HCT116 (cell line): ENCODE measurements around the gene AGFG2. TPM values are rescaled to one million over a fixed set of nuclear protein-coding genes. Genes with fewer than 3 reads are reported as not detected.

Experiments
- ATAC-seq: fragments of 200-7000 bp; cut with Tn5 transposase; 2 replicates; pipeline ENCODE4 v1.9.1; 2020; ENCODE audit warnings: mild to moderate bottlenecking, moderate library complexity
- BruUV-seq: library from RNA; stranded (reverse); fragments of 400-500 nt; replicated peaks from 2 replicates; lab custom pipeline; 2021; lab: Mats Ljungman, UMichigan
- CTCF ChIA-PET: fragments of 300-600 bp; sonication (Branson Sonifier 250); formaldehyde crosslinking; loops from one replicate; lab custom pipeline; 2021; ENCODE audit warnings: antibody characterized with exemption; lab: Charles Lee
- POLR2A ChIA-PET: fragments of 300-600, 350-600 bp; sonication (Branson Sonifier 250); formaldehyde crosslinking; loops from one replicate; lab custom pipeline; 2021; ENCODE audit warnings: antibody characterized with exemption; lab: Charles Lee
- RAD21 ChIA-PET, 2 experiments: fragments of 300-600 bp; sonication (Branson Sonifier 250); formaldehyde crosslinking; loops; one replicate each; lab custom pipeline; 2023; ENCODE audit warnings: low total read pairs in 2 of 2; ENCODE audit not compliant: uncharacterized antibody in 2 of 2, unreplicated experiment in 2 of 2, low non-redundant PET in 1 of 2; lab: Charles Lee
- DNase-seq: peaks from one replicate; pipeline ENCODE4 v3.0.0-alpha.2; 2010; ENCODE audit warnings: low read depth, low spot score
- H2AFZ ChIP-seq: fragments of 200-600 bp; shearing (Covaris generic), sonication (generic); 2 replicates; pipeline ENCODE4 v1.6.1; 2017; ENCODE audit warnings: low read depth, mixed run types, mixed read lengths, antibody characterized with exemption, low read length; ENCODE audit not compliant: poor library complexity, severe bottlenecking
- H3K27ac ChIP-seq: 2 replicates; pipeline ENCODE4 v1.5.1; 2012; ENCODE audit warnings: low read depth, low read length
- H3K27me3 ChIP-seq: fragments of 200-600 bp; sonication (generic); 2 replicates; pipeline ENCODE4 v1.6.1; 2016; ENCODE audit warnings: mixed run types, low read length, mixed read lengths; ENCODE audit not compliant: insufficient read depth
- H3K36me3 ChIP-seq, 2 experiments: fragments of 200-500 bp in 1 of 2; fragments of 200-600 bp in 1 of 2; sonication (Bioruptor generic) in 1 of 2; sonication (generic) in 1 of 2; 2 replicates each; pipeline versions ENCODE4 v1.5.1 to v1.6.1; 2014 to 2016; ENCODE audit warnings: low read length in 2 of 2, inconsistent platforms in 1 of 2, mixed read lengths in 1 of 2, mixed run types in 1 of 2; ENCODE audit not compliant: insufficient read depth in 2 of 2, control insufficient read depth in 1 of 2
- H3K4me1 ChIP-seq, 2 experiments: fragments of 200-600 bp in 1 of 2; sonication (generic) in 1 of 2; 2 replicates each; pipeline versions ENCODE4 v1.5.1 to v1.6.1; 2012 to 2017; ENCODE audit warnings: low read length in 2 of 2, inconsistent platforms in 1 of 2, mild to moderate bottlenecking in 1 of 2, mixed read lengths in 1 of 2, mixed run types in 1 of 2, moderate library complexity in 1 of 2; ENCODE audit not compliant: insufficient read depth in 2 of 2, control insufficient read depth in 1 of 2
- H3K4me2 ChIP-seq: fragments of 200-600 bp; sonication (generic); 2 replicates; pipeline ENCODE4 v1.6.1; 2017; ENCODE audit warnings: mixed run types, low read length, mixed read lengths
- H3K4me3 ChIP-seq, 2 experiments: fragments of 200-600 bp in 1 of 2; sonication (generic) in 1 of 2; replicated peaks in 1 of 2; 2 replicates each; pipeline ENCODE4 v1.5.1; 2011 to 2016; ENCODE audit warnings: low read length in 2 of 2, control low read depth in 1 of 2, low read depth in 1 of 2, mild to moderate bottlenecking in 1 of 2, mixed read lengths in 1 of 2, mixed run types in 1 of 2
- H3K79me2 ChIP-seq: fragments of 200-600 bp; sonication (generic); 2 replicates; pipeline ENCODE4 v1.6.1; 2017; ENCODE audit warnings: mild to moderate bottlenecking, mixed run types, low read length, moderate library complexity, mixed read lengths; ENCODE audit not compliant: insufficient read depth
- H3K9ac ChIP-seq: fragments of 200-600 bp; sonication (generic); 2 replicates; pipeline ENCODE4 v1.6.1; 2016; ENCODE audit warnings: low read length, mixed read lengths
- H3K9me2 ChIP-seq: fragments of 200-600 bp; sonication (generic), shearing (Covaris generic); 2 replicates; pipeline ENCODE4 v1.6.1; 2017; ENCODE audit warnings: mixed run types, mild to moderate bottlenecking, moderate library complexity; ENCODE audit not compliant: insufficient read depth
- H3K9me3 ChIP-seq, 2 experiments: fragments of 200-500 bp in 1 of 2; fragments of 200-600 bp in 1 of 2; sonication (Bioruptor generic) in 1 of 2; sonication (generic) in 1 of 2; 2 replicates each; pipeline ENCODE4 v1.6.1; 2014 to 2017; ENCODE audit warnings: low read length in 2 of 2, mixed read lengths in 2 of 2, inconsistent platforms in 1 of 2, low read depth in 1 of 2, mild to moderate bottlenecking in 1 of 2, mixed run types in 1 of 2, moderate library complexity in 1 of 2; ENCODE audit not compliant: control insufficient read depth in 1 of 2, insufficient read depth in 1 of 2
- H4K20me1 ChIP-seq: fragments of 200-600 bp; sonication (generic), shearing (Covaris generic); 2 replicates; pipeline ENCODE4 v1.6.1; 2017; ENCODE audit warnings: mixed run types, mild to moderate bottlenecking, moderate library complexity; ENCODE audit not compliant: insufficient read depth
- CBX3 ChIP-seq: IDR thresholded peaks from 2 replicates; pipeline ENCODE4 v1.6.1; 2012; ENCODE audit warnings: low read depth
- EGR1 ChIP-seq: IDR thresholded peaks from 2 replicates; pipeline ENCODE4 v1.6.1; 2012; ENCODE audit warnings: low read depth
- EZH2 ChIP-seq: fragments of 200-600 bp; sonication (generic); IDR thresholded peaks from 2 replicates; pipeline ENCODE4 v1.6.1; 2017; ENCODE audit warnings: antibody characterized with exemption, mixed run types
- FOSL1 ChIP-seq: IDR thresholded peaks from 2 replicates; pipeline ENCODE4 v1.6.1; 2012; ENCODE audit warnings: low read depth
- JUND ChIP-seq: IDR thresholded peaks from 2 replicates; pipeline ENCODE4 v1.6.1; 2012
- RAD21 ChIP-seq: IDR thresholded peaks from 2 replicates; pipeline ENCODE4 v1.6.1; 2012; ENCODE audit warnings: low read depth, mild to moderate bottlenecking
- SIN3A ChIP-seq: IDR thresholded peaks from 2 replicates; pipeline ENCODE4 v1.6.1; 2012; ENCODE audit warnings: low read depth
- SP1 ChIP-seq: IDR thresholded peaks from 2 replicates; pipeline ENCODE4 v1.6.1; 2012; ENCODE audit warnings: low read depth
- YY1 ChIP-seq: IDR thresholded peaks from 2 replicates; pipeline ENCODE4 v1.6.1; 2011; ENCODE audit warnings: low read length, low read depth, moderate library complexity, mild to moderate bottlenecking; ENCODE audit not compliant: insufficient replicate concordance; ENCODE audit errors: extremely low read depth
- ZFX ChIP-seq: fragments of 450-650 bp; IDR thresholded peaks from 2 replicates; pipeline ENCODE4 v1.6.1; 2017
- ZNF274 ChIP-seq: fragments of 200-500 bp; sonication (Bioruptor generic); IDR thresholded peaks from 2 replicates; pipeline ENCODE4 v1.6.1; 2014; ENCODE audit warnings: mild to moderate bottlenecking, low read depth, low read length, inconsistent platforms
- intact Hi-C: fragments of 100-400 bp; cut with micrococcal nuclease; formaldehyde crosslinking; loops from 2 replicates; pipeline ENCODE4 v1.10.0; 2022
- total RNA-seq: library from RNA; stranded (reverse); gene quantifications from one replicate; pipeline ENCODE4 v1.2.1, GENCODE V29; 2021; ENCODE audit not compliant: unreplicated experiment
- TF ChIP-seq, protein P1 (sequence below): IDR thresholded peaks from 2 replicates; pipeline ENCODE4 v1.6.1; 2012
- TF ChIP-seq, protein P2 (sequence below): IDR thresholded peaks from 2 replicates; pipeline ENCODE4 v1.6.1; 2012

The AGFG2 gene
- total RNA-seq, 1 experiment from 2014 or later = 14.0 TPM

GRCh38 chr7:100575746-100576383 lies 36.9 kb downstream of the AGFG2 start:
- no peaks in the 10 kb centered on the region for H3K79me2 ChIP-seq
- no peak overlapping the region for H3K4me3 ChIP-seq
- H3K4me1 ChIP-seq = peaks cover 11 to 20% of the 10 kb centered on the region in 2 experiments
- DNase-seq (no peak), ATAC-seq (no peak)
- POLR2A ChIA-PET = interaction anchor here (2.5 kb wide), 1 partner anchor 10 kb away, joined by 9 read pairs; the partner anchor contains the start of genes FBXO24 and LRCH4
- intact Hi-C loops = no loop called here
- H3K27me3 ChIP-seq = no peaks in the 10 kb centered on the region
- H3K9ac ChIP-seq = no peak overlapping the region
- no TSS peak for BruUV-seq
- CTCF ChIA-PET = no interaction called here
- no peak overlapping the region for H2AFZ ChIP-seq
- no peaks in the 10 kb centered on the region for H4K20me1 ChIP-seq
- no peaks in the 10 kb centered on the region for H3K9me3 ChIP-seq
- H3K9me2 ChIP-seq = no peaks in the 10 kb centered on the region
- peaks cover 5 to 6% of the 10 kb centered on the region in 2 experiments; a peak in 3 of 4 replicates for H3K36me3 ChIP-seq
- H3K4me2 ChIP-seq = no peak overlapping the region
- H3K27ac ChIP-seq = no peak overlapping the region
- TF ChIP-seq ZFX (no peak), FOSL1 (no peak), SP1 (no peak)
- TF ChIP-seq, protein P1, sequence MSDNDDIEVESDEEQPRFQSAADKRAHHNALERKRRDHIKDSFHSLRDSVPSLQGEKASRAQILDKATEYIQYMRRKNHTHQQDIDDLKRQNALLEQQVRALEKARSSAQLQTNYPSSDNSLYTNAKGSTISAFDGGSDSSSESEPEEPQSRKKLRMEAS = no peak
- TF ChIP-seq, protein P2, sequence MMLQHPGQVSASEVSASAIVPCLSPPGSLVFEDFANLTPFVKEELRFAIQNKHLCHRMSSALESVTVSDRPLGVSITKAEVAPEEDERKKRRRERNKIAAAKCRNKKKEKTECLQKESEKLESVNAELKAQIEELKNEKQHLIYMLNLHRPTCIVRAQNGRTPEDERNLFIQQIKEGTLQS = no peak
- RAD21 ChIA-PET = no interaction called here

- POLR2A ChIA-PET = interaction anchor here (2.5 kb wide), 1 partner anchor 9 kb away, joined by 9 read pairs; the partner anchor contains the start of genes FBXO24 and LRCH4
- H3K9me2 ChIP-seq = no peaks in the 10 kb centered on the region
- H3K36me3 ChIP-seq = peaks cover 6 to 7% of the 10 kb centered on the region in 2 experiments; a peak in 3 of 4 replicates
- peaks cover 8 to 15% of the 10 kb centered on the region in 2 experiments for H3K4me1 ChIP-seq
- intact Hi-C loops = no loop called here
- no peak overlapping the region for H2AFZ ChIP-seq
- H3K4me3 ChIP-seq = no peak overlapping the region
- H3K79me2 ChIP-seq = no peaks in the 10 kb centered on the region
- H3K9ac ChIP-seq = no peak overlapping the region
- H3K9me3 ChIP-seq = no peaks in the 10 kb centered on the region
- DNase-seq (no peak), ATAC-seq (no peak)
- TF ChIP-seq EZH2 (no peak), RAD21 (no peak), YY1 (no peak), EGR1 (no peak), CBX3 (no peak), JUND (no peak), ZNF274 (no peak), SIN3A (no peak)
- no peaks in the 10 kb centered on the region for H3K27me3 ChIP-seq
- no peak overlapping the region for H3K4me2 ChIP-seq
- no peak overlapping the region for H3K27ac ChIP-seq
- CTCF ChIA-PET = no interaction called here
- RAD21 ChIA-PET = no interaction called here
- BruUV-seq = no TSS peak
- no peaks in the 10 kb centered on the region for H4K20me1 ChIP-seq
These were observed 37.5 kb downstream of the AGFG2 start for GRCh38 chr7:100576384-100576993.
